ENCODE results near the gene FN1.

The FN1 gene

DNA sequence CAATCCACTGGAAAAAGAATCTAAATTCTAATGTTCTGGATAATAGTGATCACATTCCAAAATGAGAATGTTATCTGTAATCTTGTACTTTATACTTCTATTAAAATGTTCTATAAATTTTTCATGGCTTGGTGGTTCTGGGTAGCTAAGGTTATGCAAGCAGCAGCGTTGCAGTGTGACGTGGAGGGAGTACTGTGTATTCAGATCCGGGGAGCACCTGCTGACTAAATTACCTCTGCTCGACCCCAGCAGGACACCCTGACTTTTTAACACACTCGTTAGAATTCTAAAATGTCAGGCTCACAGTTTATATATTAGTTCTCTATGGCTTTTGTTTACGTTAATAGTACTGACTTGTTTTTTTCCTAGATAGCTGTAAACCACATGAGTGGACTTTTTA is 111.1 kb downstream of the FN1 start:
- H3K4me3 ChIP-seq (ENCODE audit: low read length) = no peak overlapping the region
- DNase-seq (ENCODE audit: low read depth) = no peak
- TF ChIP-seq CTCF (conservative IDR thresholded peaks at IDR 0.05; ENCODE audit: low read depth, low read length) = no peak

- no peak for DNase-seq (ENCODE audit: low read depth)
- no peak for TF ChIP-seq CTCF (conservative IDR thresholded peaks at IDR 0.05; ENCODE audit: low read depth, low read length)
- H3K4me3 ChIP-seq (ENCODE audit: low read length) = no peak overlapping the region
These were observed 115.2 kb downstream of the FN1 start for GRCh38 chr2:215320679-215321078.

DNA sequence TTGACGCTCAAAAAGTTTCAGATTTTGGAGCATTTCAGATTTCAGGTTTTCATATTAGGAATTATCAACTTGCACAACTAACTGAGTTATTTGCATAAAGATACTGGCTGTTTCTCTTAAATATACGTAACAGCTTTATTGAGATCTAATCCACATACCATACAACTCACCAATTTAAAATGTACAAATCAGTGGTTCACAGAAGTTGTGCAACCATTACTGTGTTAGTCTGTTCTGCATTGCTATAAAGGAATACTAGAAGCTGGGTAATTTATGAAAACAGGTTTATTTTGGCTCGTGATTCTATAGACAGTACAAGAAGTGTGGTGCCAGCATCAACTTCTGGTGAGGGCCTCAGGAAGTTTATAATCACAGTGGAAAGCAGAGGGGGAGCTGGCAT is 115.8 kb downstream of the FN1 start:
- no peak for TF ChIP-seq CTCF (conservative IDR thresholded peaks at IDR 0.05; ENCODE audit: low read depth, low read length)
- no peak for DNase-seq (ENCODE audit: low read depth)

DNA sequence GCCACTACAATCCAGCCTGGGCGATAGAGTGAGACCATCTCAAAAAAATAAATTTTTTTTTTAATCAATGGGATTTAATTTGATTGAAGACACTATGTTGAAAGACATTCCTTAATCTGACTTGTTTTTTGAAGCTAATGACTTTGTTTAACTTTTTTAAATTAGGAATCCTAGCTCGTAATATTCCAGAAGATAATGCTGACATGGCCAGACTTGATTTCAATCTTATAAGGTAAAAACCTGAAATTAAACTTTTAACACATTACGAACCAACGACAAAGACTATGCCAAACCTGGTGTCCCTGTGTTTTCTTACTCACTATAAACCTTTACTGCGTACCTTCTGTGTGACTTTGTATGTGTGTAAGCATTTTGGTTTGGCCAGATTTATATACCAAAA is 116.4 kb downstream of the FN1 start:
- H3K4me3 ChIP-seq (ENCODE audit: low read length) = no peak overlapping the region
- no peak for TF ChIP-seq CTCF (conservative IDR thresholded peaks at IDR 0.05; ENCODE audit: low read depth, low read length)

More for the DNA sequence above, 115.8 kb downstream of the FN1 start:
- no peak overlapping the region for H3K4me3 ChIP-seq (ENCODE audit: low read length)

GRCh38 chr2:215316336-215316735 is 119.5 kb downstream of the FN1 start:
- no peak for DNase-seq (ENCODE audit: low read depth)
- no peak for TF ChIP-seq CTCF (conservative IDR thresholded peaks at IDR 0.05; ENCODE audit: low read depth, low read length)
- no peak overlapping the region for H3K4me3 ChIP-seq (ENCODE audit: low read length)

More for the DNA sequence above, 116.4 kb downstream of the FN1 start:
- DNase-seq (ENCODE audit: low read depth) = no peak

- no peak for TF ChIP-seq CTCF (conservative IDR thresholded peaks at IDR 0.05; ENCODE audit: low read depth, low read length)
These were observed 120.6 kb downstream of the FN1 start for GRCh38 chr2:215315301-215315700.

GRCh38 chr2:215314896-215315295 is 121.0 kb downstream of the FN1 start:
- no peak for TF ChIP-seq CTCF (conservative IDR thresholded peaks at IDR 0.05; ENCODE audit: low read depth, low read length)
- H3K4me3 ChIP-seq (ENCODE audit: low read length) = no peak overlapping the region

More at GRCh38 chr2:215315301-215315700, 120.6 kb downstream of the FN1 start:
- H3K4me3 ChIP-seq (ENCODE audit: low read length) = no peak overlapping the region
- DNase-seq (ENCODE audit: low read depth) = no peak

More at GRCh38 chr2:215314896-215315295, 121.0 kb downstream of the FN1 start:
- DNase-seq (ENCODE audit: low read depth) = no peak
